Measurements from ENCODE around the gene NFIA. TPM values are rescaled to one million over a fixed set of nuclear protein-coding genes. Genes with fewer than 3 reads are reported as not detected.

The NFIA gene
- total RNA-seq, 1 donor from 2014 or later: 66.6 TPM

DNA sequence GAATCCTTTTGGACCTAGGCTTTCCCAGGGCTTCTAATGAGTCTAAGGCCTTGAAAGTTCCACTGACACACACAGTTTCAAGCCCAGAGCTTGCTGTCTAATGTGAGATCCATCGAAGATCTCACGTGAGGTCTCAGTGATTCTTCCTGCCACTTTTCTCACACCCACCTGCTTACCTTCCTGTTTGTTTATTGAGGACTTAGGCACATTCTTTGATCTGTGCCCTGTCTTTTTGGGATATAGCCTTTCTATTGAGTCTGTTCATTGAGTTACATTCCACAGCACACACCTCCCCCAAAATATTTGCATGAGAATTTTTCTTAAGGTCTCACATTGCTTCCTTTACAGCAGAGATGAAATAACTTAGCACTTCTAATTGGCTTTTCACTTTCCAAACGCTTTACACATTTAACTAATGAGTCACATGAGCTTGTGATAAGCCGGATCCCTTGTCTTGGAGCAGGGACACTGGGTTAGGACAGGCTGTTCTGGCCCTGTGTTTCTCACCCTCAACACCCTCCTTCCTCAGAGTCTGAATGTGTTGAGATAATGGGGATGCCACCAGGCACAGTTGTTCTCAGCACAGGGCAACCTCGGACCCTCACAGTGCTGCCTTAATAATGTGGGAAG, 354.2 kb downstream of the NFIA start:
- no peaks in the 10 kb centered on the region for H3K27me3 ChIP-seq
- no peak for DNase-seq
- TF ChIP-seq, protein P1, sequence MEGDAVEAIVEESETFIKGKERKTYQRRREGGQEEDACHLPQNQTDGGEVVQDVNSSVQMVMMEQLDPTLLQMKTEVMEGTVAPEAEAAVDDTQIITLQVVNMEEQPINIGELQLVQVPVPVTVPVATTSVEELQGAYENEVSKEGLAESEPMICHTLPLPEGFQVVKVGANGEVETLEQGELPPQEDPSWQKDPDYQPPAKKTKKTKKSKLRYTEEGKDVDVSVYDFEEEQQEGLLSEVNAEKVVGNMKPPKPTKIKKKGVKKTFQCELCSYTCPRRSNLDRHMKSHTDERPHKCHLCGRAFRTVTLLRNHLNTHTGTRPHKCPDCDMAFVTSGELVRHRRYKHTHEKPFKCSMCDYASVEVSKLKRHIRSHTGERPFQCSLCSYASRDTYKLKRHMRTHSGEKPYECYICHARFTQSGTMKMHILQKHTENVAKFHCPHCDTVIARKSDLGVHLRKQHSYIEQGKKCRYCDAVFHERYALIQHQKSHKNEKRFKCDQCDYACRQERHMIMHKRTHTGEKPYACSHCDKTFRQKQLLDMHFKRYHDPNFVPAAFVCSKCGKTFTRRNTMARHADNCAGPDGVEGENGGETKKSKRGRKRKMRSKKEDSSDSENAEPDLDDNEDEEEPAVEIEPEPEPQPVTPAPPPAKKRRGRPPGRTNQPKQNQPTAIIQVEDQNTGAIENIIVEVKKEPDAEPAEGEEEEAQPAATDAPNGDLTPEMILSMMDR (IDR thresholded peaks at IDR 0.05): no peak
- H3K27ac ChIP-seq: no peak overlapping the region
- H3K4me3 ChIP-seq: no peak overlapping the region
- peak; percentile 38 for ATAC-seq
- no peaks in the 10 kb centered on the region for H3K36me3 ChIP-seq
- no peaks in the 10 kb centered on the region for H3K9me3 ChIP-seq
- peaks cover 2% of the 10 kb centered on the region for H3K4me1 ChIP-seq
- intact Hi-C loops (cut with DNase I): no loop called here

DNA sequence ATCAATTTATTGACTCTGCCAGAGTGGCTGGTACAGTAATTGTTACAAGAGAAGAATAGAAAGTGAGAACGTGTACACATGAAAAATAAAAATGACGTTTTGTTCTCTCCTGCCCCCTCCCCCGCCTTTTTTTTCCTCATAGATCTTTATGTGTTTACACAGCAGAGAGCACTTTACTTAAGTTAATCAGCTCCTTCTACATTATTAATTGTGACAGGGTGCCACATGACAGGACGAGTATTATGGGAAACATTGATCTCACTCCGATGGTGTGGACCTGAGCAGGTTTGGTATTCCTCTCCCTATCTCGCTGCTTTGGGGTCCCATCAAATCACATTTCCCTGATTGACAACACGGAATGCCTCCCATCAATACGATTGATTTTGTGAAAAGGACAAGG, 356.9 kb downstream of the NFIA start:
- intact Hi-C loops (cut with DNase I): no loop called here
- Histone ChIP-seq H3K27me3 (no peaks in the 10 kb centered on the region), H3K9me3 (no peaks in the 10 kb centered on the region), H3K4me3 (no peak overlapping the region), H3K4me1 (peaks cover 16% of the 10 kb centered on the region), H3K36me3 (no peaks in the 10 kb centered on the region), H3K27ac (no peak overlapping the region)
- DNase-seq (no peak), ATAC-seq (no peak)
- TF ChIP-seq, protein P1 (IDR thresholded peaks at IDR 0.05): no peak

DNA sequence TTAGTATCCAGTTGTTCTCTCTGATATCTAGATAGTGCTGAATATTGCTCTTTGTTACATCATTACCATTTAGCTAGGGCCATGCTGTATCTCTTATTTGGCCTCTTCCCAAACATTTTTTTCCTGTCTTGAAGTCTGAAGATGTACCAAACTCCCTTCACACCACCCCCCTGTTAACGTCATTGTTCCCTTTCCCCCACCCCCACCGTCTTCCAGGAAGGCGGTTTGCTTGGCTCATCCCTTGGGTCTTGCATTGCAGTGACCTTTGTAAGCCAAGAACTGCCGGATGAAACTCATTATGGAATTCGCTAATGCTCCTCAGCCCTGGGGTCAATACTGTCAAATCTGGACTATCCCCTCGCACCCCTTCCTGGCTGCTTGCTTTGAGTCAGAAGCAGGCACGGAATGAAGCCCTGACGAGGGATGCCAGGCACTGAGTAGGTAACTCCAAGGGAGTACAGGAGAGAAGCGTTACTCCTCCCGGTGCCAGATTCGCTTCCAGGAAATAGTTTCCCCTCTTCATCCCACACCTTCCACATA, 359.4 kb downstream of the NFIA start:
- TF ChIP-seq, protein P1 (IDR thresholded peaks at IDR 0.05): no peak
- H3K36me3 ChIP-seq: no peaks in the 10 kb centered on the region
- intact Hi-C loops (cut with DNase I): no loop called here
- no peaks in the 10 kb centered on the region for H3K9me3 ChIP-seq
- H3K27ac ChIP-seq: no peak overlapping the region
- ATAC-seq (no peak), DNase-seq (no peak)
- H3K4me1 ChIP-seq: peaks cover 16% of the 10 kb centered on the region
- no peak overlapping the region for H3K4me3 ChIP-seq
- H3K27me3 ChIP-seq: no peaks in the 10 kb centered on the region

DNA sequence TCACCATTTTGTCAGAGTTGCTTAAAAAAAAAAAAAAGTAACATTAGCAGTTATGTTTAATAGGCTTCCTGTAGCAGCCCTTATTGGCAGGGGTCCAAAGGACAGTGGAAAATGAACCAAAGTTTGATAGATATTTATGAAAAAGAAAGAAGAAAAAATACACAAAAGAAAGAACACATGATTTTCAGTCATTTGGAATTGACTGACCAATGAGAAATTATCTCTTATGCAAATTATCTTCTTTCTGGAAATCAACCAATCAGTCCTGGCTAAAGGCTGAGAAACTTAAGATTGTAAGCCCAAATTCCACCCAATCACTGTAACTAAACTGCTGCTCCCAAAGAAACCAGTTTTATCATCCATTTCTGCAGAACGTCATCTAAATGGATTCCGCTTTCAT, 360.2 kb downstream of the NFIA start:
- H3K9me3 ChIP-seq: no peaks in the 10 kb centered on the region
- no peak overlapping the region for H3K4me3 ChIP-seq
- no peak overlapping the region for H3K27ac ChIP-seq
- intact Hi-C loops (cut with DNase I): no loop called here
- DNase-seq (no peak), ATAC-seq (no peak)
- H3K27me3 ChIP-seq: no peaks in the 10 kb centered on the region
- no peaks in the 10 kb centered on the region for H3K36me3 ChIP-seq
- TF ChIP-seq, protein P1 (IDR thresholded peaks at IDR 0.05): no peak
- H3K4me1 ChIP-seq: peaks cover 16% of the 10 kb centered on the region

DNA sequence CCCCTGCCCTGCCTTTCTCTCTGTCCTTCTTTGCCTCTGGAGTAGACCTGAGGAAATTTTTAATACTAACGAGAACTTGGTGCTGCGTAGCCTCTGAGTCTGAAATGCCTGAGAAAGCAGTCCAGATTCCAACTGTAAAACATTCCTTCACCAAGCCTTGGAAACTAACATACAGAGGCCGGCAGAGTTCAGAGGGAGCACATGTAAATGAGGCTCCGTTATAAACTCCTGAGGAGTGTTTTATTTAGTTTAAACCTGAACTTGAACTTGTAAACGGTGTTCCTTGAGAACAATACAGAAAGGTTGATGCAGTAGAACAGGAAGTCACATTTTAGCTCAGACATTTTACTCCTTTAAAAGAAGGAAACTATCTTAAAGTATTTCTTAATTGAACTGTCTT, 361.9 kb downstream of the NFIA start:
- Histone ChIP-seq H3K4me1 (peaks cover 16% of the 10 kb centered on the region), H3K27ac (no peak overlapping the region), H3K36me3 (no peaks in the 10 kb centered on the region), H3K27me3 (no peaks in the 10 kb centered on the region), H3K4me3 (no peak overlapping the region), H3K9me3 (no peaks in the 10 kb centered on the region)
- ATAC-seq (no peak), DNase-seq (no peak)
- TF ChIP-seq, protein P1 (IDR thresholded peaks at IDR 0.05): no peak
- intact Hi-C loops (cut with DNase I): no loop called here
